Astrocyte of the cerebellum (primary cell): ENCODE results near the gene ZNG1A.
"Not testable (repeated sequence)": the region's sequence is repeated elsewhere in the genome, so short reads cannot be mapped to it uniquely, and the experiment has no call there.

Experiments used
- DNase-seq: peaks from one replicate; pipeline ENCODE4 v3.0.0-alpha.2; 2011; ENCODE audit warnings: low read depth
- H3K4me3 ChIP-seq: 2 replicates; pipeline ENCODE4 v1.5.1; 2011; ENCODE audit warnings: mild to moderate bottlenecking, low read depth, low read length, moderate library complexity
- CTCF ChIP-seq: IDR thresholded peaks from 2 replicates; pipeline ENCODE4 v1.5.1; 2012; ENCODE audit warnings: low read length, low read depth, moderate library complexity, mild to moderate bottlenecking; ENCODE audit errors: missing control alignments
- in situ Hi-C: cut with HindIII; loops from 2 replicates; pipeline ENCODE4 v1.10.0; 2017; ENCODE audit warnings: low sequenced_read_pairs

ZNG1A gene

GRCh38 chr9:212297-212696, 33.4 kb upstream of the ZNG1A start:
- TF ChIP-seq CTCF: no peak
- no peak for DNase-seq
- in situ Hi-C loops: no loop called here
- no peak overlapping the region for H3K4me3 ChIP-seq

DNA sequence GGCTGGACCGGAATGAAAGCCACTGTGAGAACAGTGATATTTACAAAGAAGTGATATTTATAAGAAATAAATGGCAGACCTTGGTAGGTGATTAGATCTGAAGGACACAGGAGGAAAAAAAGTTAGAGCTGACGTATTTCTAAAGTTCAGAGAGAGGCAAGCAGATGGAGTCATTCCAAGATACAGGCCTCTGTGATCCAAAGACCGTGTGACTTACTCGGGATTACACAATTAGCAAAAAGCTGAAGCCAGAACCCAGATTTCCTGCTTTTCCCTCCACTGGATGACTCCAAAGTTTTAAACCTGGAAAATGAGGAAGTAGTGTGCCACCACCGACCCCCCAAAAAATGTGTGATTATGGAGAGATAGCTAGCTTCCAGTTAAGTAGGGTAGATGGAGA, 32.7 kb upstream of the ZNG1A start:
- H3K4me3 ChIP-seq: no peak overlapping the region
- TF ChIP-seq CTCF: no peak
- in situ Hi-C loops: no loop called here
- no peak for DNase-seq

DNA sequence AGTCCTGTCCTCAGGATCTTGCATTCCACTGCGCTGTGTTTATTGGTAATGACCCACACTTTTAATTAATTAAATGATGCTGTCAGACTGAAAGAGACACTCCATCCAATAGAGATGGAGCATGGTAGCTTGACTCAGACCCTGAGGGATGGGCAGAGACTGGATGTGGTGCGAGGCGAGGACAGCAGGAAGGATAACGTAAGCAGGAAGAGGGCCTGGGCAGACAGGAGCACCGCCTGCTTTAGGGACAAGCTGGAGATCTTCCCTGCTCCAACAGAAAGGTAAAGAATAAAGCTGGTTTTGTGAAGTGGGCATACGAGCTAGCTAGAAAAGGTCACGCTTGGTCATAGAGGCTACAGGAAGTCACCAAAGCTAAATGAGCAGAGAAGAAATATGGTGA, 32.2 kb upstream of the ZNG1A start:
- in situ Hi-C loops: no loop called here
- TF ChIP-seq CTCF: no peak
- H3K4me3 ChIP-seq: no peak overlapping the region
- no peak for DNase-seq

DNA sequence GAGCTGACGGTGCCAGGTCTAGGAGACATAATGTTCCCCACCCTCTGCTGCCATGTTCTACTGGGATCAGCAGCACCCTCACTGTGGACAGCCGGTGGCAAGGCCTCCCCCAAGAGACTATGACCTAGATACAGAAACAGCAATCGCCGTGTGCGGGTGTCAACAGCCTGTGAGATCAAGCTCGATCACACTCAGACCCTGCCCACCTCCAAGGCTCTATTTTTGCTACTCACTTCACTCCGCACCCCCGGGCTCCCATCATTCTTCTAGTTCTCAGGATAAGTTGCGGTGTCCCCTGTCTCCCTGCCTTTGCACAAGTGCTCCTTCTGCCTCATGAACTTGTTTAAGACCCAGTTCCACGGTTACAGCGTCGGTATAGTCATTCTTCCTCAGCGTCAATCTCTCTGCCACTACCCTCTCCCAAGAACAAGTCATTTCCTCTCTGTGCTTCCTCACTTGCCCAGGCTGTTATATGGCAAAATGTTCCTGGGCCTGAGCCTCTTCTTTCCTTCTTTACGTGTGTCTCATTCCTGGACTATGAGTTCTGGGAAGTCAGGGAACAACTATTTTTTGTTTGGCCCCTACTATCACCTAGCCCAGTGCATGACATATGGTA, 30.4 kb upstream of the ZNG1A start:
- no peak overlapping the region for H3K4me3 ChIP-seq
- in situ Hi-C loops: no loop called here
- no peak for DNase-seq
- TF ChIP-seq CTCF: no peak

DNA sequence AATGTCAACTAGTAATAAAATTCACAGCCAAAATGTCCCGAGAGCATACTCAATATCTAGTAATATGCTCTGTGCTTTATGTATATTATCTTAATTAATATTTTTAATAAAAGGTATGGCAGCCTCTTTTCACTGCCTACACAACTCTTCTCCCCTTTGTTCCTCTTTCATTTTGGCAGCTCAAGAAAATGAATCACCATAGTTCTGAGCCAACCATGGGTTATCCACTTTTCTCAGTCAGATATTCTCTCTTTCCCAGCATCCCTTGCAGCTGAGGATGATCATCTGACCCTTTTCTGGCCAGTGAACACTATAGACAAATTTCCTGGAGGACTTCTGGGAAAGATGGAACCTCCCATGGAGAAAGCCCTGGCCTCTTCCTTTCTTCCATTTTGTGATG, 27.6 kb upstream of the ZNG1A start:
- no peak overlapping the region for H3K4me3 ChIP-seq
- no peak for TF ChIP-seq CTCF
- DNase-seq: no peak
- in situ Hi-C loops: no loop called here

DNA sequence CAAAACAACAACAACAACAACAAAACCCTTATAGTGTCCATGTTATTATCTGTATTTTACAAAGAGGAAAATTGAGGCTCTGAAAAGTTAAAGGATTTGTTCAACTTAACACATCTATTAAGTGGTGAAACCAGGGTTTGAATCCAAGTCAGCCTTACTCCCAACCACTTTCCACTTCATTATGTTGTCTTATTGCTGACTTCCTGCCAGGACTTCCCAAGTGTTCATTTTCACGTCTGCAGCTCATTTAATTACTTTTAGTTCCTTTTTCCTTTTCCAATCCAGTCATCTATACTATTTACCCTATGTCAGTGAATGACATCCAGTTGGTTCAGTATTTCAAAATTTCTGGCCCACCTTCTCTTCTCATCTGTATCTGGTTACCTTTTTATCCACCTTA, 20.7 kb upstream of the ZNG1A start:
- H3K4me3 ChIP-seq, in situ Hi-C loops, DNase-seq: not testable (repeated sequence)

- H3K4me3 ChIP-seq: peak overlapping the region; percentile 35
- in situ Hi-C loops, DNase-seq: not testable (repeated sequence)
Measured at GRCh38 chr9:178140-178825, 573 bp downstream of the ZNG1A start.

- H3K4me3 ChIP-seq, DNase-seq, in situ Hi-C loops: not testable (repeated sequence)
Measured at GRCh38 chr9:169757-170156, 9.1 kb downstream of the ZNG1A start.

DNA sequence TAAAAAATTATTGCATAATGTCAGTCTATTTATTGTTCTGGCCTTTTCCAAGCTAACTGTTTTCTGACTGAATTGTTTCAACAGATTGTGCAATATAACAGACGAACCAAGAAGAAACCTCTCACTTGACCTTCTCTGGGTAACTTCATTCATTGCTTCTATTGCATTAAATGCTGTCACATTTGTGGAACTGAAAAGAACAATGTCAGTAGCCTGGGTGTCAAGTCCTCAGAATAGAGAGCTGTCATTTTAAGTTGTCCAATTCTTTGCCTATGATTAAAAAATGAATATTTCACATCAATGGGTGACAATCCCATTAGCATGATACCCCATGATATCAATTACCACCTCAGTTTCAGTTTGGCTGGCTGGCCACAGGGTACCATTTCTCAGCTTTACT, 19.0 kb downstream of the ZNG1A start:
- in situ Hi-C loops, DNase-seq, H3K4me3 ChIP-seq: not testable (repeated sequence)

GRCh38 chr9:151173-151572, 27.7 kb downstream of the ZNG1A start:
- in situ Hi-C loops, DNase-seq, H3K4me3 ChIP-seq: not testable (repeated sequence)

DNA sequence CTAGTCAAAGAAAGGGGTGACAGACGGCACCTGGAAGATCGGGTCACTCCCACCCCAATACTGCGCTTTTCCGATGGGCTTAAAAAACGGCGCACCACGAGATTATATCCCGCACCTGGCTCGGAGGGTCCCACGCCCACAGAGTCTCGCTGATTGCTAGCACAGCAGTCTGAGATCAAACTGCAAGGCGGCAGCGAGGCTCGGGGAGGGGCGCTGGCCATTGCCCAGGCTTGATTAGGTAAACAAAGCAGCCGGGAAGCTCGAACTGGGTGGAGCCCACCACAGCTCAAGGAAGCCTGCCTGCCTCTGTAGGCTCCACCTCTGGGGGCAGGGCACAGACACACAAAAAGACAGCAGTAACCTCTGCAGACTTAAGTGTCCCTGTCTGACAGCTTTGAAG, 39.0 kb downstream of the ZNG1A start:
- DNase-seq, H3K4me3 ChIP-seq, in situ Hi-C loops: not testable (repeated sequence)

GRCh38 chr9:117995-118467, 60.8 kb downstream of the ZNG1A start, which contains the start of gene FOXD4:
Gene FOXD4, minus strand, starts transcription at chr9:118417. Its CDS starts 298 bp downstream, at chr9:118119.
- DNase-seq, H3K4me3 ChIP-seq, in situ Hi-C loops: not testable (repeated sequence)
